Activated CD4-positive, alpha-beta T cell treated with anti-CD3 and anti-CD28 coated beads, Interleukin-2, amount 50 U/mL, for 48 hours (primary cell): Measurements from ENCODE around the gene LEMD3.

Experiments
- DNase-seq, 2 experiments: peaks; one replicate each; pipeline ENCODE4 v3.0.0-alpha.2; 2020

Gene LEMD3

DNA sequence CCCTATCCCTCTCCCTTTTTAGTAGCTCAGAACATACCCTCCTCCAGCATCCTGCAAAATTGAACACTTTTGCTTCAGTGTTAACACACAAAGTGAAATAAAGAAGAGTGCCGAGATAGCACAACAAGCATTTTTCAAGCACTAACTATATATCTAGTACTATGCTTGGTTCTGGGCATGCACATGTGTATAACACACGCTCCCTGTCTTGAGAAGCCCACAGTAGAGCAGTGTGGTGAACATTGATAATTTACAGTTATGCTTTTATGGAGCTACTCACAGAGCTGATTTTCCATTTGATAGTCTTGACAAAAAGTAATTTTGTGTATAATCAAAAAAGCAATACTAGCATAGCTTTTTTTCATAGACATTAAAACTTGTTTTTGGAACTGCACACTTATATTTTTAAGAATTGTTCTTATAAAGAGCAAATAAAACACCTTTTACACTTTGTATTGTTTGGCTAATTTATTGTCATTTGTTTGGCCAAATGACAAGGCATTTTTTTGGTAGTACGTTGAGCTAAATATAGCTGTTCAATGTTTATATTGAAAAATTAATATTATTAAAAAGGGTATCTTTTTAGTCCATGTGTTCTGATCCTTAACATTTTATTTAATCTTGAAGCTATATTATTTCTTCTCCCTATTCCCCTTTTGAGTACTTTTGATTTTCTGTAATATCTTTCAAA, 39.7 kb downstream of the LEMD3 start:
- no peak for DNase-seq

DNA sequence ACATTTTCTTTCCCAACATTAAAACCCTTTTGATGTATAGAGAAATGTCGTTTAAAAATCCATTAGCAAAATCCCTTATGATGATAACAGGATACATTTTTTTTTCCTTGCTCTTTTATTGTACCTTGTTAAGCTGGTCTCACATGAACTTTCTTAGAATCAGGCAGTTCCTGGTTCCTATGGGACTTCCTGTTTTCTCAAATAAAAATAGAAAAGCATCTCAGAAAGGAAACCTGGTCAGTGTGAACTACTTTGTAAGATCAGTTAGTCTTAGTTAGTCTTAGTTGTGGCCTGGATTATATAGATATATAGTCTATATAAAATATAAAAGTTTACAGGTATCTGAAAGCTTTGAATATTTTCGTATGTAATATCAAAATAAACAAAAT, 40.3 kb downstream of the LEMD3 start:
- no peak for DNase-seq

DNA sequence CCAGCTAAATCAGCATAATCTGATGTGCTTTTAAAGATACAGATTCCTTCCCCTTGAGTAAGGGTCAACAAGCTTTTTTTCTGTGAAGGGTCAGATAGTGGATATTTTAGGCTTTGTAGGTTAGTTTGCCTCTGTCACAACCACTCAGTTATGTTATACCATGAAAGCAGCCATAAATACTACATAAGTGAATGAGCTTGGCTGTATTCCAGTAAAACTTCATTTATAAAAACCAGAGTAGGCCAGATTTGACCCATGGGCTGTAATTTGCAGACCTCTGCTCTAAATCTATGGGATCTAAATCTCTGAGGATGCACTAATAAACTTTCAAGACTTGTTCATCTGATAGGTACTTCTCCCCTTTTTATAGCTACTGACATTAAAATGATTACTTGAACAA, 47.7 kb downstream of the LEMD3 start:
- DNase-seq: no peak

DNA sequence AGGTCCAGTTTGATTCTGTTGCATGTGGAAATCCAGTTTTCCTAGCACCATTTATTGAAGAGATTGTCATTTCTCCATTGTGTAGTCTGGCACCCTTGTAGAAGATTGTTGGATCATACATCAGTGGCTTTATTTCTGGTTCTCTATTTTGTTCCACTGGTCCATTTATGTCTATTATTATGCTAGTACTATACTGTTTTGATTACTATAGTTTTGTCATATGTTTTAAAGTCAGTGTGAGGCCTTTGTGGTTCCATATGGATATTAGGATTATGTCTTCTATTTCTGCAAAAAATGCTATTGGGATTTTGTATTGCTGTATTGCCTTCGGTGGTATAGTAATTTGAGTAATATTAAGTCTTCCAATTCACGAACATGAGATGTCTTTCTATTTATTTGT, 51.4 kb downstream of the LEMD3 start:
- DNase-seq: no peak

DNA sequence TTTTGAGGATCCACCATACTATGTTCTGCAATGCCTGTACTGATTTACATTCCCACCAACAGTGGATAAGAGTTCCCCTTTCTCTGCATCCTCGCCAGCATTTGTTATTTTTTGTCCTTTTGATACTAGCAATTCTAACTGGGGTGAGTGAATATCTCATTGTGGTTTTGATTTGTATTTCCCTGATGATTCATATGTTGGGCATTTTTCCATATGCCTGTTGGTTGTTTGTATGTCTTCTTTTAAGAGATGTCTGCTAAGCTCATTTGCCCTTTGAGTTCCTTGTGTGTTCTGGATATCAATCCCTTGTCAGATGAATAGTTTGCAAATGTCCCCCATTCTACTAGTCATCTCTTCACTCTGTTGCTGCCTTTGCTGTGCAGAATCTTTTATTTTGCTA, 60.1 kb downstream of the LEMD3 start:
- DNase-seq: no peak

DNA sequence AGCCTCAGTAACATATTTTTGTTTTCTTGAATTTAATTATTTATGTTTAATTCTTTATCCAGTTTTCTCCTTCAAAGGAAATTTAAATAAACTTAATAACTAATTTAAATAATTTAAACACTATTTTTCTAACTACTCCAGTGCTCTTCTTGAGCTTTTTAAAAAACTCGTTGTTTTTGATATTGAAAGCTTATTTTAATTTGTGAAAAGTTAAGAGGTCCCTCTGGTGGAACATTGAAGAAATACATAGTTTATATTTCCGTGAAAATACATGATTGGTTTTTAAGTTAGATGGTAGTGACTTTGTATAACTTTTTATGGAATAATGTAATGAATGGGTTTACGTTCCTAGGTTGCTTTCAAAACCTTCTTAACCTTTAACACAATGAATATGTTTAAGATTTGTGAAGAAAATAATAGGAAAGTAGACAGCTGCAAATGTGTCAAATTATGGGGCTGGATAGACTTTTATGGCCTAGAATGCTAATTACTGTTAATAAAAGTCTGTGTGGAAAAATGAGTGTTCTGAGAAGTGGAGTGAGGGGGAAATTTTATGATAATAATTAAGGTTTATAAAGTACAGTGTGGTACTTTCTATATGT, 63.2 kb downstream of the LEMD3 start:
- no peak for DNase-seq

DNA sequence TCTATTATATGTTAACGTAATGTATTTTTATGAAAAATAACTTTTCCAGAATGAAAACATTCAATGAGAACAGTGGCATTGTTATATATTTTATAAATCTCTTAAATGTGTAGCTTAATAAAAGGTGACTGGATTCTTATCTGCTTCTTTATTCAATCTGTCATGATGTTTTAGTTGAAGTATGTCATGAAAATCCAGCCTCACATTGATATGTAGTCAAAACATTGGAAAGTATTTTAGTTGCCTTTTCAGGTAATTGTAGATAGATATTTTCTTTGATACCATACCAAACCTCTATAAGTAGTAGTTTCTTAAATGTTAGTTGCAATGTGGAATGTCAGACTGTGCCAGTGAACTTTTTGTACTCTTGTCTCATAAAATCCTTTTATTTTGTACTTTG, 67.8 kb downstream of the LEMD3 start:
- DNase-seq: no peak

DNA sequence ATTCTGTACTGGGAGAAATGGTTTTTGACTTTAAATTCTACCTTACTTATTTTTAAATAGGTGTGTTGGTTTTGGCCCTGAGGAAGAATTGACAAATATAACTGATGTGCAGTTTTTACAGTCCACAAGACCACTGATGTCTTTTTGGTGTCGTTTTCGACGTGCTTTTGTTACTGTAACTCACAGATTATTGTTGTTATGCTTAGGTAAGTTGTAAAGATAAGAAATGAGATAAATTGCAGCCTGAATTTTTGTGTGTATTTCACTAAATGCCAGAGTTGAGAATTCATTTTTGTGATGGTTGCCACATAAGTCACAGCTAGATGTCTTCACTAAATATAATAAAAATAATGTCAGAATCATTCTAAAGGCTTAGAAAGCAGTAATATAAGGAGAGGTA, 69.2 kb downstream of the LEMD3 start:
- no peak for DNase-seq

DNA sequence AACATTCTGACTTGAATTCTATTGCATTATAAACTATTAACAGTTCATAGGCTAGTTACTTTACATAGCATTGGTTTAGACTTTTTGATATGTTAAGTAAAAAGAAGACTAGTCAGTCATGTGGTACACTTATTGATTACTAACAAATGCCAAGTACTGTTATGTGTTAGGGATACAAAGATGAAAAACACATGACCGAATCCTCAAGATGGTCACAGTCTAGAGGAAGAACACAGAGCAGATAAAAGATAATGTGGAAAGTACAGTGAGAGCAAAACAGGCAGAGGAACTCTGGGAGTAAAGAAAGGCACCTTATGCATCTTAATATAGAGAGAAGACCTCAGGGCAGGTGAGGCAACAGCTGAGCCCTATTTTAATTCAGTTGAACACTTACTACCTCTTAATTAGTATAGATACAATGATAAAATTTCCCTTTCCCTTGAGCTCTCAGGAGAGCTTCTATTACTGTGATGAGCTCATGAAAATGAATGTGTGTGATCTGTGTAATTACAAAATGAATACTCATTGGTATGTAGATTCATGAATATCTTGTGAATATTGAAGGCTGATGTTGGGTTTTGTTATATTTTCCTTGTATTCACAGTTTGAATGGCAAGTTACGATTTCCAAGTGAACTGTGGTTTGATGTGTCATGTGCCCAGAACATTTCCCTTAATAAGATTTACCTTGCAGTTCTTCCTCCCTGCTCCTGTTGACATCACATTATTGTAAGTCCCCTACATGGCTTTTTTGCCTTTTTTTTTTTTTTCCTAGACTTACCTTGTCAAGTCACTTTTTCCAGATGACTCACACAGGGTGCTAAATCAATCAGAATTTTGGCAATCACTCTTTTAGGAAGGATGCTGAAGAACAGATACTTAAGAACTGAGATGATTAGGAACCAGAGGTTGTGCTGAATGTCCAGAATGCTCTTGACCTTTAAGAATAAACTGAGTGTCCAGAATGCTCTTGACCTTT, 79.6 kb downstream of the LEMD3 start:
- DNase-seq: no peak

DNA sequence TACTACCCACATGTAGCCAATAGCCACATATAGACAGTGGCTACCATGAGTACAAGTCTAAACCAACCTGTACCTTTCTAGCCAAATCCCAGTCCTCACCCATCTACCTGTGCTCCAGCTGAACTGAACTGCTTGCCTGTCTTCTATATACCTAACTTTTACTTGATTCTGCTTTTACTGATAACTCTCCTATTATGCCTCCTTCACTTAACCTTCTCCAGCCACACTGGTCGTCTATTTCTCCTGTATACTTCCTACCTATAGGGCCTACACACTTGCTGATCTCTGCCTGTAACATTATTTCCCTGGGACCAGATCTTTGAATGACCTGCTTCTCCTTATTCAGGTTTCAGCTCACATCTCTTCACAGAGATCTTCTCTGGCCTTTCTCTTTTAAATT, 83.1 kb downstream of the LEMD3 start:
- no peak for DNase-seq

DNA sequence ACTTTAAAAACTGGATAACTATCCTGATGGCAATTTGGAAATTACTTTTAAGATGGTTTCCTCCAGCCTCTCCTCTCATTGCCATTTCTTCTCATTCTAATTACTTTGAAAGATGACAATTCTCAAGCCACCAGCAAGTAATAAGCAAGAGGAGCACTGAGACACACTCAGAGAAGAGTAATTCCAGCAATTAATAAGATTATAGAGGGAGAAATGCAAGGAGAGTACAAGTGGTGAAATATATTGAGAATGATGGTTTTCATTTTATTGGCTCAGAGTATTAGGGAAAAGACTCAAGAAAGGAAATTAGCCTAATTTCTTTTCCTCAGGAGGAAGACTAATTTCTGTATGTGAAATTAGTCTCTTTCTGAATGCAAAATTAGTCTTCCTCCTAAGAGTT, 88.6 kb downstream of the LEMD3 start:
- no peak for DNase-seq

DNA sequence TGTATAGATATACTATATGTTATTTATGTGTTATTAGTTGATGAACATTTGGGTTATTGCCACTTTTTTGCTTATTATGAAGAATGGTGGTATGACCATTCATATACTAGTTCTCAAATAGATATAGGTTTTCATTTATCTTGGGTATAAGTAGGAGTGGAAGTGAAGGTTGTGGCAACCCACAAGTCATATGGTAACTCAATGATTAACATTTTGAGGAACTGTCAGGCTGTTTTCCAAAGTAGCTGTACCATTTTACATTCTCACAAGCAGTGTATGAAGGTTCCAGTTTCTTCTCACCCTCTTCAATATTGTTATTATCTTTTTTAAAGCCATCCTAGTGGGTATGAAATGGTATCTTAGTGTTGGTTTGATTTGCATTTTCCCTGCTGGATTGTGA, 90.1 kb downstream of the LEMD3 start:
- DNase-seq: no peak

DNA sequence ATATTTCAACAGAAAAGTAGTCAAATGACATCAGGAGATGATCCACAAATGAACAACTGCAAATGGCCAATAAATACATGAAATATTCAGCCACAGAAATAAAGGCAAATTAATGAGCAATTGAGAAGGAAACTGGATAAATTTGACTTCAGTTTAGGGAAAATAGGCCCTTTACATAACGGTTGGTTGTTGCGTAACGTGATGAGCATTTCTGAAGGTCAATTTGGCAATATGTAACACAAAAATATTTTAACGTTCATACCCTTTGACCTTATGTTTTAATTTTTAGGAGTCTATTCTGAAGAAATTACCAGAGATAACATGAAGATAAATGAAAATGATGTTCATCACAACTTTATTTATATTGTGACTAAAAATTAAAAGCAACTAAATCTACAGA, 94.4 kb downstream of the LEMD3 start:
- no peak for DNase-seq

DNA sequence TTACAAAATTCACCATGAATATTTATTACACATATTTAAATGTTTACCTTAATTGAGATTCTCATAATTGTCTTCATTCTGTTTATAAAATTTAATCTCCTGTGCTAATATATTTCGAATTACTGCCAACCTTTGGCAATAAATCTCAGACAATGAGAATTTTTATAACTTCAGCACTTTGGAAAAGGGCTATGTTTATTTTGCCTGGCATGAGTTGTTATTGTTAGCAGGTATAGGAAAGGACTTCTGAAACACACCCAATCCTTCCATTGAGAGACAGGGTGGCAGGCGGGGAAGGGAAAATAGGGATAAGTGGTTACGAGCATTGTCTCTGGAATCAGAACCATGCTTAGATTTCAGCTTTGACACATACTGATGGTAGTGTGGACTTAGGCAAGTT, 97.0 kb downstream of the LEMD3 start:
- DNase-seq: no peak

DNA sequence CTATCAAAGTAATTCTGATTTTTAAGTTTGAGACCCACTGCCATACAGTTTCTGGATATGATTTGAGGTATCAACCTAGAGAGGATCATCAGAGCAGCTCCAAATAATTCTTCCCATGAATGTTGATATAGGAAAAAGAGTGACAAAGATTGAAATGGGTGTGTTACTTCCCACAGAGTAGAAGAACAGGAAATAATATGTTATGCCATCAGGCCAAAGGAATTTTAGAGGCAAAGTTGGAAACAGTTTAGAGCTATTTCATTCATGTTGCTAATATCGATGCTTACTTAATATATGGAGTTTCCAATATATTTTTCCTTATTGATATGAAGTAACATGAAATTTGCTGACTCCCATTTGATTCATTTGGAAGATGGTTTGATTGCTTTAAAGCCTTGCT, 100.2 kb downstream of the LEMD3 start:
- DNase-seq: no peak

DNA sequence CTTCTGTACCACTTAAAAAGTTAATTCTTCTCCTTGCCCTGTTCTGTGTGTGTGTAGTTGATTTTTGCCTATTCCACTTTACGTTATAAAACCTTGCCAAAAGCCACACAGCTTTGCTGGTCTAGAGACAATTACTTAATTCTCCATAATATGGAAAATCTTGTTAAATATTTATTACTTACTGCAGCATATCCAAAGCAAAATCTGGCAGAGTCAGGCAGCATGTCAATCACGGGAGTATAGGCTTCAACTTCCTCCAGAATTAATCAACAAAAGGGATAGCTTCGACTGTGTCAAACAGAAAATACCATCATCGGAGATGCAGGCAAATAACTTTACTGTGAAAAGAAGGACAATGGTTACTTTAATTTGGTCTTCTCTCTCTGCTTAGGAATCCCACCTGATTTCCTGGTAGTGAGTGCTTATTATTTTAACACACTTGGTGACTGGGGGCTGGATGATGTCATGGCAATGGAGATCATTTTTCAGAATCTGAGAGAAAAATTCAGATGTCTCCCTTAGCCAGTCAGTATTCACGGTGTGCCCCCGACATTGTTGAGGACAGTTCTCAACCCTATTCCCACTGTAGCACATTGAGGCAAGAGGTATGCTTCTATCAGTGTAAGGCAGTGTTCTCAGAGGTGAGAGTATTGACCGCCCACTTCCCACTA, 105.4 kb downstream of the LEMD3 start:
- DNase-seq: no peak

DNA sequence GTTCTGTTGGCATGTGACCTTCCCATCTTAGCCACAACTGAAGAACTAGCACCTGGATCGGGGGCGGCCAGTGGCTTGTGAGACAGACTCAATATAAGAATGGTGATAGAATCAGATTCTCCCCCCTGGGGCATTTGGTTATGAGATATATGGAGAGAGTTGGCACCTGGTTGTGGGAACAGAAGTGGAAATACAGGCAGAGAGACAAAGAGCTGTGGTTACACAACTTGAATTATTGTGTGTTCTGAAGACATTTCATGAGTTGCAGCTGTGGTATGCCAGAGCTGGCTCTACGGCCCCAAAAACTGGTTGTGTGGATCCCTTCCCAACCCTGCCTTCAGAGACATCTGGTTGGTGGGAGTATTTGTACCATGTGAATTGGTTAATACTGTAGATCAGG, 106.2 kb downstream of the LEMD3 start:
- no peak for DNase-seq

DNA sequence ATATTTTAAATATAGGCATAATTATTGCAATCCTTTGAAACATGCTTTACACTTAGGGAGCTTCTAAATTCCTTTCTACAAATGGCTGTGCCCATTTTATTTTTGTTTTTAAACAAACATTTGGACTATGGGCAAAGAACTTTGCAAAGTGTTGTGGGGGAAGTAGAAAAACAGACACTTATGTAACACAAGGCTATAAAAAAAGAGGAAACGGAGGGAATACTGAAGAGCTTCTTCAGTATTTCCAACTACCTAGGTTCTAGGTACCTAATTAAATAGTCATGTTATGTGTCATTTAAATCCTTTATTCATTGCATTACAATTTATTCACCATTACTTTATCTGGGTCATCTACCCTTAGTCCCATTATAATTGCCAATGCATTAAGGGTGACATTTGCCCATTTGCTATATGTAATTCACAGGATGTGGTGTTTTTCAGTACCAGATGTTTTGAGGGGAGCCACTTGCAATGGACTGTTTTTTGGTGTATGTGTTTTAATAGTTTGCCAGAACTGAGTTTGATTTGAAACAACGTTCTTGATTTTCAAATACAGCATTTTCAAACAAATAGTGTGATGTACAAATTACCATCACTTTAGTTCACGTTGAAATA, 107.6 kb downstream of the LEMD3 start:
- DNase-seq: no peak

DNA sequence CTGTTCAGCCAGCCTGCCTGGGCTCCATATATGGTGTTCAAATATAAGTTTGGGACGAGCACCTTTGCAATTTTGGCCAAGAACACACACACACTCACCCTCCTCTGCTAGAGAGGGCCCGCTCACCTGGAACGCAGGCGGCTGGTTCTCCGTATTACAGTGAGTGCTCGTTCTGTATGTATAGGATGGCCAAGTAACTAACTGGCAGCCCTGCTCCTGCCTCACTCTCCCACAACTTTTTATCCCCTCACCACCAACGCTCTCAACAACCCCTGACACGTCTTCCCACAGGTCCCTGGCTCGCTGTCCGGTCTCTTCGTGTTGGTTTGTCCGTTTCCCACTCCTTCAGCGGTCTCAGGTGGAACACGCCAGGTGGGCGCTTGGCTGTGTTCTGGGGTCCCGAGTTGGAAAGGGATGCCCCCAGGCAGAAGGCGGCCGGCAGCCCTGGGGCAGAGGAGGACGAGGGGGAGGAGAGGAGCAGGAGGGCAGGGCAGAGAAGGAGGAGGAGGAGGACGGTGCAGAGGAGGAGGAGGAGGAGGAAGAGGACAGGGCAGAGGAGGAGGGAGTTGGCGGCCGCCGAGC, 108.7 kb downstream of the LEMD3 start:
- DNase-seq: no peak

DNA sequence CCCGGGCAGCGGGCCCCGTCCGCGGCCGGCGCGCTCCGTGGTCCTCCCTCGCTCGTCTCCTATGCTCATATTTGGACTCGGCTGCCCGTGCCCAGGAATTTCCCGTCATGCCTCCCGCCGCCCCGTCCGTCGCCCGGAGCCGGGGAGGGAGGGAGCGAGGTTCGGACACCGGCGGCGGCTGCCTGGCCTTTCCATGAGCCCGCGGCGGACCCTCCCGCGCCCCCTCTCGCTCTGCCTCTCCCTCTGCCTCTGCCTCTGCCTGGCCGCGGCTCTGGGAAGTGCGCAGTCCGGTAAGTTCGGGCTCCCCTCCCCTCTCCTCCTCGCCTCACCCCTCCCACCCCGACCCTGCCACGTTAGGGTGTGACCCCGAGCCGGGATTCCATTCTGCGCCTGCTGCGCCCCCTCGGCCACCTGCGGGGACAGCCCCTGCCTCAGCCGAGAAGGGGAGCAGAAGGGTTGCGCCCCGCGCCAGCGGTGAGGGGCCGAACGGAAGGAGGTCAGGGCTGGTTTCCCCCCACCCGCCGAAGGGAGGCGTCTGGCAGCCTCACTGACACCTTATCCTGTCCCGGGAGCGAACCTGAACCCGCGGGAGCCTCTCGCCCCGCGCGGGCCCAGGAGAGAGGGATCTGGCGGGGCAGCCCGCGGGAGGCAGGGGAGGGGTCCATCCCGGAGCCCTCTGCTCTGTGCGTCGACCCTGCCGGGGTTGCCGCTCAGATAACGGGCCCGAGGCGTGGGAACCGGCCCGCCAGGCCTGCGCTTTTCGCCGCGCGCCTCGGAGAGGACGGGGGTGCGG, 109.4 kb downstream of the LEMD3 start, which contains the start of gene MSRB3:
MSRB3 (plus strand) TSS at position 108 of the 793 bp plus-strand sequence. CDS start 29,897 bp downstream, outside the sequence.
- peak; percentile 15 to 23 for DNase-seq

DNA sequence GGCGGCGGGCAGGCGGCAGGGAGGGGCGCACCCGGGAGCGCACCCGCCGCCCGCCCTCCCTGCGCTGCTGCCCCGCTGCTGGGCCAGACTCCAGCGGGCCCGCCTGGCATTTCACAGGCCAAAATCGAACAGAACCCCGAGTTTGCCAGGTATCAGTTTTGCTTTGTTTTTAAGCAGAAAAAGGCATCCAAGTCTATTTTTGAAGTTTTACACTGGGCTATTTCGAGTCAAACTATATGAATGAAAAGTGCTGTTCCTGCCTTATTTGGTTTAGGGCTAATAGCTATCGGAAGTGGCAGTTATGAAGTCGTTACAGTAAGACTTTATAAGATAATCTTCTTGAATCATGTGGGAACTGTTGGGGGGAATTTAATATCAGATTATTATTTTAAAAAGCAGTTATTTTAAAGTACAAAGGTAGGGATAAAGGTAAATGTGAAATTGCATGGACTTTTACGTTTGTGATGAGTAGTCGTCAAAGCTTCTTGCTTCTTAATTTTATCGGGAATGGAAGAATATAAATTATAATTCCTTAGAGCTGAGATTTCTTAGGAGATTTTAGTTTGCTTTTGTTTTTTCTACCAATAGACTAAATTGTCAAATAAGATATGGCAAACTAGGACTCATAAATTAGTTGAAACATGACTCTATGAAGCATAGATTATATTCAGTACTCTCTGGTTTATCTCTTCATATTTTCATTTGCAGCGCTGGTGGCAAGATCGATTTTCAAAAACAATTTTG, 110.2 kb downstream of the LEMD3 start:
- DNase-seq: peak in 1 of 2 experiments; percentile 7
